K562 (cell line): ENCODE measurements around the gene MAST4. TPM values are rescaled to one million over a fixed set of nuclear protein-coding genes. Genes with fewer than 3 reads are reported as not detected.

Experiments
- ATF1 ChIP-seq, 2 experiments: fragments of 450-650 bp in 1 of 2; IDR thresholded peaks; 2 replicates each; pipeline ENCODE4 v1.6.1; 2016; ENCODE audit warnings: missing compliant biosample characterization in 1 of 2, missing genetic modification characterization in 1 of 2
- CBX1 ChIP-seq: sonication (generic); IDR thresholded peaks from 2 replicates; pipeline ENCODE4 v1.6.1; 2016; ENCODE audit warnings: antibody characterized with exemption, low read depth, mild to moderate bottlenecking
- CBX8 ChIP-seq: fragments of 200-600 bp; sonication (generic); IDR thresholded peaks from 2 replicates; pipeline ENCODE4 v1.6.1; 2012; ENCODE audit warnings: borderline replicate concordance, mixed run types, low read depth, mild to moderate bottlenecking, moderate library complexity, mixed read lengths, low read length, control low read depth, inconsistent platforms; ENCODE audit not compliant: poor library complexity, severe bottlenecking; ENCODE audit errors: extremely low read depth
- CREM ChIP-seq: IDR thresholded peaks from 2 replicates; pipeline ENCODE4 v1.6.1; 2014; ENCODE audit warnings: antibody characterized with exemption, low read depth
- DDX20 ChIP-seq: fragments of 450-650 bp; IDR thresholded peaks from 2 replicates; pipeline ENCODE4 v1.6.1; 2016; ENCODE audit warnings: missing genetic modification characterization, low read depth, mild to moderate bottlenecking, missing compliant biosample characterization, moderate library complexity
- ETV1 ChIP-seq: fragments of 450-650 bp; conservative IDR thresholded peaks from 2 replicates; pipeline ENCODE4 v1.6.1; 2016; ENCODE audit warnings: missing genetic modification characterization, control low read depth, low read depth, missing compliant biosample characterization
- FOS ChIP-seq: IDR thresholded peaks from 3 replicates; pipeline ENCODE4 v1.6.1; 2011; ENCODE audit not compliant: insufficient read length; ENCODE audit errors: extremely low read depth
- GABPA ChIP-seq: fragments of 200-800 bp; sonication (Bioruptor generic); conservative IDR thresholded peaks from 2 replicates; pipeline ENCODE4 v1.6.1; 2016; ENCODE audit warnings: low read depth, missing genetic modification characterization, missing compliant biosample characterization
- GABPB1 ChIP-seq: sonication (generic); formaldehyde crosslinking; IDR thresholded peaks from 2 replicates; pipeline ENCODE4 v1.8.0; 2022; ENCODE audit warnings: mild to moderate bottlenecking, missing genetic modification reagents
- HCFC1 ChIP-seq: IDR thresholded peaks from 2 replicates; pipeline ENCODE4 v1.6.1; 2012; ENCODE audit warnings: low read depth, low read length, improper control_type of control experiment
- HEY1 ChIP-seq: fragments of 250-450 bp; sonication (Bioruptor Pico); IDR thresholded peaks from 2 replicates; pipeline ENCODE4 v1.5.0; 2020; ENCODE audit warnings: mild to moderate bottlenecking, moderate library complexity, borderline replicate concordance
- SMC3 ChIP-seq: conservative IDR thresholded peaks from 2 replicates; pipeline ENCODE4 v1.6.1; 2011; ENCODE audit warnings: low read depth, low read length, improper control_type of control experiment; ENCODE audit not compliant: insufficient read depth
- SPI1 ChIP-seq: IDR thresholded peaks from 2 replicates; pipeline ENCODE4 v1.6.1; 2011; ENCODE audit warnings: low read depth, low read length, control low read depth, borderline replicate concordance
- TBL1XR1 ChIP-seq, 2 experiments: IDR thresholded peaks; 2 replicates each; pipeline ENCODE4 v1.6.1; 2012; ENCODE audit warnings: improper control_type of control experiment in 2 of 2, low read length in 2 of 2, mild to moderate bottlenecking in 1 of 2
- TCF7 ChIP-seq: sonication (generic); IDR thresholded peaks from 2 replicates; pipeline ENCODE4 v1.6.1; 2016; ENCODE audit warnings: antibody characterized with exemption, borderline replicate concordance
- TEAD1 ChIP-seq, 2 experiments: fragments of 450-650 bp in 1 of 2; sonication (generic) in 1 of 2; formaldehyde crosslinking; IDR thresholded peaks; 2 replicates each; pipeline versions ENCODE4 v1.4.0 to v1.8.0; 2020 to 2022; ENCODE audit warnings: mild to moderate bottlenecking in 2 of 2, missing genetic modification reagents in 1 of 2
- ZBTB11 ChIP-seq, 3 experiments: fragments of 200-800 bp in 1 of 3; fragments of 250-450 bp in 1 of 3; fragments of 450-650 bp in 1 of 3; sonication (Bioruptor Pico) in 1 of 3; sonication (Bioruptor generic) in 1 of 3; formaldehyde crosslinking in 1 of 3; IDR thresholded peaks; 2 replicates each; pipeline versions ENCODE4 v1.6.1 to v1.8.0; 2016 to 2022; ENCODE audit warnings: mild to moderate bottlenecking in 2 of 3, missing genetic modification characterization in 2 of 3, missing compliant biosample characterization in 1 of 3, moderate library complexity in 1 of 3
- ZNF24 ChIP-seq: fragments of 450-650 bp; IDR thresholded peaks from 2 replicates; pipeline ENCODE4 v1.6.1; 2016
- ZNF280B ChIP-seq: fragments of 250-450 bp; sonication (Bioruptor Pico); IDR thresholded peaks from 2 replicates; pipeline ENCODE4 v1.5.1; 2021; ENCODE audit warnings: mild to moderate bottlenecking
- ZNF696 ChIP-seq: fragments of 250-450 bp; sonication (Bioruptor Pico); conservative IDR thresholded peaks from 2 replicates; pipeline ENCODE4 v1.4.0; 2020; ENCODE audit warnings: mild to moderate bottlenecking, moderate library complexity
- ZNF766 ChIP-seq: fragments of 200-800 bp; sonication (Bioruptor generic); conservative IDR thresholded peaks from 2 replicates; pipeline ENCODE4 v1.6.1; 2016; ENCODE audit warnings: missing genetic modification characterization, missing compliant biosample characterization
- polyA plus RNA-seq, 8 experiments: library from polyadenylated mRNA; depleted of rRNA in 4 of 8; stranded (reverse) in 5 of 8; unstranded in 3 of 8; fragments of >200 nt; fragmentation: Nextera tagmentation in 2 of 8; fragmentation: Illumina TruSeq in 1 of 8; extraction: Ambion mirVana in 2 of 8; extraction: Trizol in 1 of 8; gene quantifications; 2 replicates each; pipeline versions ENCODE4 v1.2.1 to v1.2.3, GENCODE V29; 2011 to 2014; ENCODE audit warnings: inconsistent platforms in 1 of 8, missing spikeins in 1 of 8
- total RNA-seq, 7 experiments: library from RNA; depleted of rRNA in 6 of 7; stranded (reverse); fragments of >200 nt in 6 of 7; fragmentation: Illumina TruSeq in 2 of 7; extraction: Trizol in 2 of 7; gene quantifications; 2 replicates each; pipeline versions ENCODE4 v1.2.1 to v1.2.3, GENCODE V29; 2011 to 2021; ENCODE audit warnings: low replicate concordance in 1 of 7

The MAST4 gene
- total and polyA plus RNA-seq, 9 of the 15 experiments (the other 6 are each of a cell fraction or from before 2014, with no cell fraction given) = 0.88 to 10.1 (median 5.2) TPM

GRCh38 chr5:67215519-67216471 lies 619.6 kb downstream of the MAST4 start (continued):
- TF ChIP-seq ZNF280B (CRISPR knock-in tag) (no peak), GABPB1 (CRISPR knock-in tag) (peak; percentile 27; the same call in 1 of the 2 replicates), GABPA (tag) (peak; percentile 76), TBL1XR1 (IDR thresholded peaks at IDR 0.05; ENCODE audit: low read length in 2 of 2) (no peak), ATF1 (CRISPR knock-in tag; IDR thresholded peaks at IDR 0.05) (no peak), ATF1 (tag; IDR thresholded peaks at IDR 0.05) (peak; percentile 18; the same call in 1 of the 2 replicates), ETV1 (tag) (peak; percentile 51), CBX8 (no peak), HCFC1 (no peak), HEY1 (CRISPR knock-in tag) (no peak), FOS (no peak), CREM (0 out of 2 replicates have a peak, but pooled peaks have one; percentile 7), DDX20 (tag) (no peak), ZBTB11 (CRISPR knock-in tag; IDR thresholded peaks at IDR 0.05) (peak in 2 of 3 experiments; percentile 36 to 76; a peak in 3 of 6 replicates), CBX1 (no peak), TEAD1 (CRISPR knock-in tag; IDR thresholded peaks at IDR 0.05) (no peak), SMC3 (no peak), ZNF766 (no peak), ZNF696 (CRISPR knock-in tag) (no peak), TCF7 (no peak), ZNF24 (no peak), SPI1 (peak; percentile 78; the same call in 1 of the 2 replicates)
